ENCODE data around the gene GUCD1.

Gene GUCD1

DNA sequence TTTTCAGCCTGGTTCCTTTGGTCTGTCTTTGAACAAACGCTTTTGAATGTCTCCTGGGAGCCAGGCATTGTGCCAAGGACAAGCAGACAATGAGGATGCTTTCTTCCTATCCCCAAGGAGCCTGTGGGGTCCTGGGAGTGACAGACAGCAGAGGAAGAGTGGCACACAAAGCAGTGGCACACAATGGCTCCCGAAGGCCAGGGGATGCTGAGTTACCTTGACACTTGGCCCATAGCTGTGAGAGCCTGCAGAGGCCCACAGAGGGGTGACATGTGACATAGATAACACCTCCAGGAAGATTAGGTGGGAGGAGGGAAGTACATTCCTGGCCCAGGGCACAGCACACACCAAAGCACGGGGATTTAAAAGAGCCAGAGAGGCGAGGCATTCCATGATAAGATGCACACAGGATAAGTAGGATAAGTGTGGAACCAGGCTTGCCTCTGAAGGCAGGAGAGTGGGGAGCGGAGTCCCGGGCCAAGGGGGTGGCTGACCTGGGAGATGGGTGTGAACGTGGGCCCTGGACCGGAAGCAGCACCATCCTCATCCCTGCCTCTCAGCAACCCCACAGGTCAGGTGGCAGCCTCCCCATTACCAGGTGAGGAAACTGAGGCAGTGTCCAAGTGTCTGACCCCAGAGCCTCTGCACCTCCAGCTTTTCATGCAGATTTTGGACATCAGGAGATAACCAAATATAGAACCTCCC is 53.5 kb downstream of the GUCD1 start:
- no peak for DNase-seq

DNA sequence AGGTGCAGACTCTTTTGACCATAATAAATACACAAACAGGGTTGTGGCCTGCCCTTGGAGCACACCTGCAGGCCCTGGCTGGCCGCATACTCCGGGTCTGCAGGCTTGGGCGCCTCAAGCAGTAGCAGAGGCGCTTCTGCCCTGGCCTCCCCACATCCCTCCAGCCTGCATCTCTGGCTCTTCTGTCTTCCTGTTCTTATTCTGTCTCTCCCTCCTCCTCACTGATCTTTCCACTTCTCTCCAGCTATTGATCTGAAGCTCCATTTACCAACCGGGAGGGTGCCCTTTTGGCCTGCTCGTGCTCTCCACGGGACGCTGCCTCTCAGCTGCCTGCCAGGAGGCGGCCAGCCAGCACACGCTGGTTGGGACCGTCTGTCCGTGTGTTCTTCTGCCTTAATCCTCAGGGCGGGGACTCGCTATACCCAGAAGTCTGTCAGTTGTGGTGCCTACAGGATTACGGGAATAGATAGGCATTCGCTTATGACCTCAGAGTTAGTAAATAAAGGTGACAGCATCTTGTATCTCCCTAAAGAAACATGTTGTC is 54.6 kb downstream of the GUCD1 start:
- DNase-seq, result no peak

DNA sequence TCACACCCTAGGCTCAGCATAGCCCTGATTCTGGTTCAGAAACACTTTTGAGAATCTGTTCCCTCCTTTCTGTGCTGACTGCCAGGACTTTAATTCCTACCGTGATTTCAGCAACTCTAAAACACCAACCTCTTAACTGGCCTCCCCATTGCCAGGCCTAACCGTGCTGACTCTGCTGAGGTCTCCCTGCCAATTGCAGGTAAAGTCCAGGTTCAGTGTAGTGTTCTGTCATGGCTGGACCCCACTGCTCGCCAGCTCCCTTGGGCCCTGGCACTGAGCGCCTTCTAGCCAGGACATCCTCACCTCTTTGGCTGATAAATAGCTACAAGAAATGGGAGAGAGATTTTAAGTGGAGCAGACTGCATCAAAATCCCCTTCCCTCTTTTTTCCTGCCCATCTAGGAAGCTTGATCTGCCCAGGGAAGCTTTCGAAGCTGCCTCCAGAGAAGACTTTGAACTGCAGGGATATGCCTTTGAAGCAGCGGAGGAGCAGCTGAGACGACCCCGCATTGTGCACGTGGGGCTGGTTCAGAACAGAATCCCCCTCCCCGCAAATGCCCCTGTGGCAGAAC is 55.1 kb downstream of the GUCD1 start:
- no peak for DNase-seq

DNA sequence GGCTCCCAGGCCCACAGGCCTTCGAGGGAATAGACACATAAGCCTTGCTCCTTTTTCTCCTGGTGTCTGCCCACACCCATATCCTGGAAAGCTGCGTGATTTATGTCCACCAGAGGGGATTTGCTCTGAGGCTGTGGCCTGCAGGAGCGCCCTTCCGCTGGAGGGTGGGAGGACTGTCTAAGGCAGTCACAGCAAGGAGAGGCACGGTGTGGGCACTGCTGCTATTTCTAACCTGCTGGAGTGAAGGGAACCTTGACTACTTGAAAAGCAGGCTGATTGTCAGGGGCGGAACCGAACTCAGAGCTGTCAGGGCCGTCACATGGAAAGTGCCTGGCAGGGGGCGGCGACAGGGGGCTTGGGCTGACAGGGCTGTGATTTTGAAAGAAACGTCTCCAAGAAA is 56.1 kb downstream of the GUCD1 start:
- DNase-seq, result no peak

DNA sequence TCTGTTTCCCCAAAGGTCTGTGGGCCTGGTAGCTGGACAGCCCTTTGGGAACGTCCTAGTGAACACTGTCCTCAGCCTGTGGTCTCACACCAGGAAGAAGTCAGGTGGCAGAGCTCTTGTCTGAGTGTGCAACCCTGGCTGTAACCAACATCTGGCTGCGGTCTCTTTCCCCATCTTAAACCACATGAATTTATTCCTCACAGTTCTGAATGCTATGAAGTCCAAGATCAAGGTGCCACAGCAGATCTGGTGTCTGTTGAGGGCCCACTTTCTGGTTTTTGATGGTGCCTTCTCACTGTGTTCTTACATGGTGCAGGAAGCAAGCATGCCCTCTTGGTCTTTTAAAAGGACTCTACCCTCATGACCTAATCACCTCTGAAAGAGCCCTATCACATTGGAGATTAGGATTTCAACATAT is 57.1 kb downstream of the GUCD1 start:
- DNase-seq, result no peak

DNA sequence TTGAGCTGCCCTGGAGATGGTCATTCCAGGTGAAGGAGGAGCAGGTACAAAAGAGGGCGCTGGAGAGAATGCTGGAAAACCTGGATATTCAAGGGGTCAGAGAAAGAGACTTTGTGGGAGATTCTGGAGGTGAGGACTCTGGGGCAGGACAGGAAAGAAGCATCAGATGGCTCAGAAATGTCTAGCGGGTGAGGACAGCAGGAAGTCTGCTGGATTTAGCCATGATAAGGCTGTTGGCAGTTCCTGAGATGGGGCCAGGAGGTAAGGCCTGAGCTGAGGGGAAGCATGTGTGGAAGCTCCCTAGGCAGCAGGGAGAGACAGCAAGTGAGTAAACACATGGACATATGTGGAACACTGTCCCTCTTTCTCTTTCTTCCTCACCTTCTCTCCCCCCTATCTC is 58.3 kb downstream of the GUCD1 start:
- DNase-seq, result no peak

DNA sequence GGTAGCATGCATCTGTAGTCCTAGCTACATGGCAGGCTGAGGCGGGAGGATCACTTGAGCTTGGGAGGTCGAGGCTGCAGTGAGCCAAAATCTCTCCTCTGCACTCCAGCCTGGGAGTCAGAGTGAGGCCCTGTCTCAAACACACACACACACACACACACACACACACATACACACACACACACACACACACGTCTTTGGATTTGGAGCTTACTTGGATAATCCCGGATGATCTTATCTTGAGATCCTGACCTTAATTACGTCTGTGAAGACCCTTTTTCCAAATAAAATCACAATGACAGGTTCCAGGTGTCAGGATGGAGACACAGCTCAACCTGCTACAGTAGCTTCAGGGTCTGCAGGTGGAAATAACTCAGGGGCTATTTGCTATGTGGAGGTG is 58.7 kb downstream of the GUCD1 start:
- no peak for DNase-seq

DNA sequence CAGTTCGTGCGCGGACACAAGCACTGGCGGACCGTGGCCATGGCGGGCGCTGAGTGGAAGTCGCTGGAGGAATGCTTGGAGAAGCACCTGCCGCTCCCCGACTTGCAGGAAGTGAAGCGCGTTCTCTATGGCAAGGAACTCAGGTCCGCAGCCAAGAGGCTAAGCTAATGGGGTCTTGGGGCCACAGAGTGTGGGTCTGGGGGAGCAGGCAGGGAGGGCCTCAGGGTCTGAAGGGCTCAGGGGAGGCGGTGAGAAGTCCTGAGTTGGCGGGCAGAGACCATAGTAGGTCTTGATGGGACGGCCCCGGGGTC is 59.6 kb downstream of the GUCD1 start:
- no peak for DNase-seq

DNA sequence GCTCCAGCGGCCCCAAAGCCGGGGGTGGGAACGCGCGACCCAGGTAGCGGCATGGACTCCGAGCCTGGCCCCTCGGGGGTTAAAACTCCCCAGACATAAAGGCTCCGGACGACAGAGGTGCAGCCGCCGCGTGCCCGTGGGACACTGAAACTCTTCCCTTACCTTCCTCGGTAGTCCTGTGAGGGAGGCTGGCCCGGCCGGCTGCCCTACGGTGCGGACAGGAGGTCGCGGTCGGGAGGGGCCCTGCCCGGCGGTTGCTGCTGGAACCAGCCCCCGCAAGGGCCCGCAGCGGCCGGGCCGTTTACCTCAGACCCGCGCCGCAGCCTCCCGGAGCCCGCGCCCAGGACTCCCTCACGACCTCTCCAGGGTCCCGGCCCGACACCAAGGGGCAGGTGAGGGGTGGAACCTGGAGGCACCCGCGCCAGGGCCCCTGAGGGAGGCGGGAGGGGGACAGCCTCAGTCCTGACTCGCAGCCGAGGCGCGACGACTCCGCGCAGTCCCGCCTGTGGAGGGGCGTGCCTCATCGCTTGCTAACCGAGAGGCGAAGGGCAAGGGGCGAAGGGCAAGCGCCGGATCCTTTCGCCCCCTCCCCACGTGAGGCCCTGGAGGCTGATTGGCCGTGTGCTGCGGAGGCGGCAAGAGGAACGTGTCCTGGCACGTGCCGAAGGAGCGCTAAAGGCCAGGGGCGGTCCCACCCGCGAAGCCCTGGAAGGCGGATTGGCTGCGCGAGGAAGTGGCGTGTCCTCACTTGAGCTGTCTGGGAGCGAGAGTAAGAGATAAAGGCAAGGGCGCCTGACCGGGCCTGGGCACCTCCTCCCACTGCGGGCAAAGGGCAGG is 60.2 kb downstream of the GUCD1 start, which contains the start of gene UPB1:
TSS of gene UPB1 (plus strand) at position 805 of the 837 bp plus-strand sequence. CDS start 72 bp downstream, outside the sequence.
- DNase-seq, result no peak

DNA sequence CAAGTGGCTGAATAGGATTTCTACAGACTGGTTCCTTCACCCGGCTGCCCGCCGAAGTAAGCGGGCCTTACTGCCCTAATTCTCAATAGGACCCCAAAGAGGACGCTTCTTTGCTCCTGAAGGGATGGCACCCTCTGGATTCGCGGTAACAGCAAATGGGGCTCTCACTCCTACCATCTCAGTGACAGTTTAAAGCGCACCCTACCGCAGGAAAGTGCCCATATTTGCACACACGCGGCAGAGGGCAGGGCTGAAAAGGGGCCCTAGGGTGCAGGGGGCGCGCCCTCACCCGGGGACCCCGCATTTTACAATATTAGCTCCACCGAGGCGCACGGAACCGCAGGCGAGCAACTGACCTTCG is 60.8 kb downstream of the GUCD1 start:
- DNase-seq, result no peak

DNA sequence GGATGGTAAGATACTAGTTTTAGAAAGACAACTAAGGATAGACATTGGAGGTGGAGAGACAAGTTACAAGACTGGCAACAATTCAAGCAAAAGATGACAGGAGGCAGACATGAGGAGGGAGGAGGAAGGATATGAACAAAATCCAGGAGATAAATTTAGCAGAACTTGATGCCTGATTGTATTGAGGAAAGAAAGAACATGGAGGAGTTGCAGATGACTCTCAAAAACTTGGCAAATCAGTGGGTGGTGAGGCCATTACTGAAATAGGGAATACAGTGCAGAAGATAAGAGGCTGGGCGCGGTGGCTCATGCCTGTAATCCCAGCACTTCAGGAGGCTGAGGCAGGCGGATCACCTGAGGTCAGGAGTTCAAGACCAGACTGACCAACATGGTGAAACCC is 62.5 kb downstream of the GUCD1 start:
- no peak for DNase-seq

All from T1000 (cell line).